HFFc6 (cell line): ENCODE results near the gene AS3MT. TPM values are rescaled to one million over a fixed set of nuclear protein-coding genes. Genes with fewer than 3 reads are reported as not detected.
"Not testable (repeated sequence)": the region's sequence is repeated elsewhere in the genome, so short reads cannot be mapped to it uniquely, and the experiment has no call there.

ENCODE experiments used
- DNase-seq: peaks from one replicate; pipeline ENCODE4 v3.0.0-alpha.2; 2018
- H3K27ac Mint-ChIP-seq: 2 replicates; pipeline ENCODE4 v1.8.0; 2020; ENCODE audit warnings: mild to moderate bottlenecking, mixed read lengths
- H3K27me3 Mint-ChIP-seq: 2 replicates; pipeline ENCODE4 v1.8.0; 2021; ENCODE audit warnings: mild to moderate bottlenecking, moderate library complexity, mixed read lengths; ENCODE audit not compliant: insufficient read depth
- H3K36me3 Mint-ChIP-seq: 2 replicates; pipeline ENCODE4 v1.8.0; 2021; ENCODE audit warnings: low read depth, mixed read lengths
- H3K4me1 Mint-ChIP-seq: 2 replicates; pipeline ENCODE4 v1.8.0; 2020; ENCODE audit warnings: low read depth, mixed read lengths
- H3K4me3 Mint-ChIP-seq: 2 replicates; pipeline ENCODE4 v1.8.0; 2020; ENCODE audit warnings: mild to moderate bottlenecking, moderate library complexity, mixed read lengths
- H3K9me3 Mint-ChIP-seq: 2 replicates; pipeline ENCODE4 v1.8.0; 2020; ENCODE audit warnings: mild to moderate bottlenecking, mixed read lengths
- CTCF ChIP-seq: fragments of 200-600 bp; sonication (generic); IDR thresholded peaks from 2 replicates; pipeline ENCODE4 v1.5.0; 2021; ENCODE audit warnings: antibody characterized with exemption, mild to moderate bottlenecking
- long read RNA-seq: library from polyadenylated mRNA; unstranded; transcript quantifications from one replicate; pipeline ENCODE4 v2.0.0, GENCODE V29; 2019
- total RNA-seq, 6 experiments: library from RNA; stranded (reverse); fragmentation: NEBNext Ultra II Directional; extraction: Animal tissue kit (Norgen Biotek cat#: 25700); gene quantifications; 2 replicates in 1 of 6; 3 replicates in 5 of 6; pipeline ENCODE4 v1.2.3, GENCODE V29; 2021

AS3MT gene
- 1 to 10 TPM; 2.4 to 3.9 (median 2.9) TPM for total RNA-seq
- long read RNA-seq, partial matches to known transcripts, result 1 of 2 reads
- long read RNA-seq, other reads (novel, unspliced or antisense), result 1 of 2 reads

GRCh38 chr10:102869258-102870198, at the start of gene AS3MT:
Gene AS3MT (plus strand): TSS chr10:102869470. CDS start chr10:102869593, 123 bp downstream.
- peaks cover 20% of the 10 kb centered on the region for H3K4me1 Mint-ChIP-seq
- no peaks in the 10 kb centered on the region for H3K9me3 Mint-ChIP-seq
- no peak for DNase-seq
- peaks cover 6% of the 10 kb centered on the region; the same call in 1 of the 2 replicates for H3K36me3 Mint-ChIP-seq
- H3K4me3 Mint-ChIP-seq, result peak within 1 kb of the TSS; percentile 88
- TF ChIP-seq CTCF, result no peak
- peaks cover 6% of the 10 kb centered on the region for H3K27me3 Mint-ChIP-seq
- H3K27ac Mint-ChIP-seq, result peak within 1 kb of the TSS; percentile 65

- DNase-seq, H3K4me3 Mint-ChIP-seq, H3K9me3 Mint-ChIP-seq, H3K36me3 Mint-ChIP-seq, H3K27me3 Mint-ChIP-seq, H3K27ac Mint-ChIP-seq: not testable (repeated sequence)
- peaks cover 15% of the 10 kb centered on the region for H3K4me1 Mint-ChIP-seq
These were observed 49.3 kb upstream of the AS3MT start for GRCh38 chr10:102820008-102820407.

GRCh38 chr10:102822222-102822621, 47.0 kb upstream of the AS3MT start:
- no peak for TF ChIP-seq CTCF
- no peak overlapping the region for H3K27ac Mint-ChIP-seq
- H3K4me1 Mint-ChIP-seq, result no peaks in the 10 kb centered on the region
- no peak overlapping the region for H3K4me3 Mint-ChIP-seq
- H3K27me3 Mint-ChIP-seq, result peaks cover 7% of the 10 kb centered on the region; the same call in 1 of the 2 replicates
- DNase-seq, result no peak
- H3K36me3 Mint-ChIP-seq, result no peaks in the 10 kb centered on the region
- no peaks in the 10 kb centered on the region for H3K9me3 Mint-ChIP-seq

- peaks cover 5% of the 10 kb centered on the region; the same call in 1 of the 2 replicates for H3K27me3 Mint-ChIP-seq
- DNase-seq, result no peak
- no peaks in the 10 kb centered on the region for H3K9me3 Mint-ChIP-seq
- H3K27ac Mint-ChIP-seq, result no peak overlapping the region
- no peak overlapping the region for H3K4me3 Mint-ChIP-seq
- no peak for TF ChIP-seq CTCF
- no peaks in the 10 kb centered on the region for H3K4me1 Mint-ChIP-seq
- H3K36me3 Mint-ChIP-seq, result no peaks in the 10 kb centered on the region
These were observed 44.6 kb upstream of the AS3MT start for GRCh38 chr10:102824664-102825063.

GRCh38 chr10:102826148-102826796, 43.0 kb upstream of the AS3MT start:
- TF ChIP-seq CTCF, result no peak
- no peak for DNase-seq
- Mint-ChIP-seq H3K4me3 (no peak overlapping the region), H3K36me3 (no peaks in the 10 kb centered on the region), H3K4me1 (peaks cover under 1% of the 10 kb centered on the region; the same call in 1 of the 2 replicates), H3K9me3 (no peaks in the 10 kb centered on the region), H3K27ac (no peak overlapping the region), H3K27me3 (peaks cover 7% of the 10 kb centered on the region; the same call in 1 of the 2 replicates)
